IMR-90 (cell line): Measurements from ENCODE around the gene ZNF783. TPM values are rescaled to one million over a fixed set of nuclear protein-coding genes. Genes with fewer than 3 reads are reported as not detected.

Source experiments
- ATAC-seq: fragments of 200-7000 bp; cut with Tn5 transposase; 2 replicates; pipeline ENCODE4 v1.9.1; 2020; ENCODE audit warnings: low read depth, mild to moderate bottlenecking, moderate library complexity
- BruUV-seq: library from RNA; stranded (reverse); fragments of 400-500 nt; replicated peaks from 2 replicates; lab custom pipeline; 2021; lab: Mats Ljungman, UMichigan
- CTCF ChIA-PET: fragments of 300-600 bp; formaldehyde crosslinking; extraction: SDS; loops from one replicate; lab custom pipeline; 2021; ENCODE audit warnings: antibody characterized with exemption; lab: Yijun Ruan, JAX
- POLR2A ChIA-PET: fragments of 300-600 bp; sonication (Branson Sonifier 250); formaldehyde crosslinking; loops from one replicate; lab custom pipeline; 2022; ENCODE audit warnings: antibody characterized with exemption; ENCODE audit not compliant: unreplicated experiment; lab: Charles Lee
- DNase-seq: peaks from one replicate; pipeline ENCODE4 v3.0.0; 2013
- H2AFZ ChIP-seq: replicated peaks from 2 replicates; pipeline ENCODE3; 2013; ENCODE audit warnings: low read length, mild to moderate bottlenecking; ENCODE audit not compliant: poor library complexity
- H2AK5ac ChIP-seq: 2 replicates; pipeline ENCODE4 v1.6.1; 2013; ENCODE audit warnings: low read depth, low read length, inconsistent platforms
- H2AK9ac ChIP-seq: replicated peaks from 2 replicates; pipeline ENCODE3; 2013; ENCODE audit warnings: mild to moderate bottlenecking, low read depth, low read length, moderate library complexity; ENCODE audit not compliant: poor library complexity
- H2BK120ac ChIP-seq: 2 replicates; pipeline ENCODE4 v1.6.1; 2013; ENCODE audit warnings: low read depth, low read length, inconsistent platforms
- H2BK15ac ChIP-seq: 3 replicates; pipeline ENCODE4 v1.6.1; 2013; ENCODE audit warnings: low read depth, low read length, inconsistent platforms
- H2BK20ac ChIP-seq: 2 replicates; pipeline ENCODE4 v1.6.1; 2013; ENCODE audit warnings: low read depth, mild to moderate bottlenecking, inconsistent platforms, low read length, moderate library complexity
- H2BK5ac ChIP-seq: 2 replicates; pipeline ENCODE4 v1.6.1; 2013; ENCODE audit warnings: mild to moderate bottlenecking, low read depth, low read length, inconsistent platforms; ENCODE audit not compliant: poor library complexity, severe bottlenecking
- H3K14ac ChIP-seq: replicated peaks from 2 replicates; pipeline ENCODE4 v1.6.1; 2013; ENCODE audit warnings: low read depth, low read length, inconsistent platforms
- H3K18ac ChIP-seq: 2 replicates; pipeline ENCODE4 v1.6.1; 2013; ENCODE audit warnings: low read depth, low read length, control low read depth
- H3K23ac ChIP-seq: 2 replicates; pipeline ENCODE4 v1.6.1; 2013; ENCODE audit warnings: low read depth, low read length, inconsistent platforms
- H3K27ac ChIP-seq: 2 replicates; pipeline ENCODE4 v1.5.1; 2013; ENCODE audit warnings: mild to moderate bottlenecking, control low read depth, low read length; ENCODE audit not compliant: insufficient read depth
- H3K27me3 ChIP-seq: 2 replicates; pipeline ENCODE4 v1.6.1; 2013; ENCODE audit warnings: low read length; ENCODE audit not compliant: control insufficient read depth, insufficient read depth
- H3K36me3 ChIP-seq: 2 replicates; pipeline ENCODE4 v1.6.1; 2013; ENCODE audit warnings: low read length, mixed read lengths; ENCODE audit not compliant: control insufficient read depth, insufficient read depth
- H3K4ac ChIP-seq: 2 replicates; pipeline ENCODE4 v1.6.1; 2013; ENCODE audit warnings: low read depth, low read length, inconsistent platforms
- H3K4me1 ChIP-seq: 2 replicates; pipeline ENCODE4 v1.6.1; 2013; ENCODE audit warnings: low read length, mixed read lengths; ENCODE audit not compliant: control insufficient read depth, insufficient read depth
- H3K4me2 ChIP-seq: 2 replicates; pipeline ENCODE4 v1.6.1; 2013; ENCODE audit warnings: low read depth, mild to moderate bottlenecking, control low read depth, low read length, moderate library complexity
- H3K4me3 ChIP-seq: 2 replicates; pipeline ENCODE4 v1.5.1; 2013; ENCODE audit warnings: low read depth, mild to moderate bottlenecking, control low read depth, low read length, moderate library complexity; ENCODE audit not compliant: insufficient read depth
- H3K56ac ChIP-seq: 2 replicates; pipeline ENCODE4 v1.6.1; 2013; ENCODE audit warnings: low read length, inconsistent platforms; ENCODE audit not compliant: insufficient read depth; ENCODE audit errors: extremely low read depth
- H3K79me1 ChIP-seq, 2 experiments: 2 replicates each; pipeline ENCODE4 v1.6.1; 2013; ENCODE audit warnings: low read length in 2 of 2, inconsistent platforms in 1 of 2, low read depth in 1 of 2
- H3K9ac ChIP-seq: 2 replicates; pipeline ENCODE4 v1.6.1; 2013; ENCODE audit warnings: low read depth, low read length, control low read depth
- H3K9me1 ChIP-seq: 2 replicates; pipeline ENCODE4 v1.6.1; 2013; ENCODE audit warnings: low read length, inconsistent platforms; ENCODE audit not compliant: insufficient read depth
- H3K9me3 ChIP-seq: 2 replicates; pipeline ENCODE4 v1.6.1; 2013; ENCODE audit warnings: low read length; ENCODE audit not compliant: control insufficient read depth, insufficient read depth
- H4K20me1 ChIP-seq: 2 replicates; pipeline ENCODE4 v1.6.1; 2013; ENCODE audit warnings: low read length, inconsistent platforms; ENCODE audit not compliant: insufficient read depth
- H4K5ac ChIP-seq: 2 replicates; pipeline ENCODE4 v1.6.1; 2013; ENCODE audit warnings: mild to moderate bottlenecking, low read depth, low read length, control low read depth
- H4K8ac ChIP-seq, 2 experiments: 2 replicates each; pipeline ENCODE4 v1.6.1; 2013; ENCODE audit warnings: low read depth in 2 of 2, low read length in 2 of 2, control low read depth in 1 of 2, inconsistent platforms in 1 of 2
- H4K91ac ChIP-seq: 2 replicates; pipeline ENCODE4 v1.6.1; 2013; ENCODE audit warnings: low read depth, low read length, inconsistent platforms; ENCODE audit not compliant: insufficient read depth
- BHLHE40 ChIP-seq: fragments of 150-350 bp; IDR thresholded peaks from 2 replicates; pipeline ENCODE4 v1.6.1; 2016; ENCODE audit warnings: mild to moderate bottlenecking, low read depth, low read length
- CEBPB ChIP-seq: IDR thresholded peaks from 2 replicates; pipeline ENCODE4 v1.6.1; 2012; ENCODE audit warnings: low read depth, low read length, improper control_type of control experiment
- CHD1 ChIP-seq: IDR thresholded peaks from 2 replicates; pipeline ENCODE4 v1.6.1; 2012; ENCODE audit warnings: low read depth, low read length, improper control_type of control experiment
- CTCF ChIP-seq: conservative IDR thresholded peaks from 2 replicates; pipeline ENCODE4 v1.5.1; 2012; ENCODE audit warnings: mild to moderate bottlenecking, low read depth, low read length, improper control_type of control experiment
- ELK1 ChIP-seq: fragments of 150-350 bp; IDR thresholded peaks from 2 replicates; pipeline ENCODE4 v1.6.1; 2016; ENCODE audit warnings: low read depth, mild to moderate bottlenecking, low read length, moderate library complexity, borderline replicate concordance
- FOS ChIP-seq: fragments of 150-350 bp; IDR thresholded peaks from 2 replicates; pipeline ENCODE4 v1.6.1; 2016; ENCODE audit warnings: low read depth, low read length
- MAFK ChIP-seq: IDR thresholded peaks from 2 replicates; pipeline ENCODE4 v1.6.1; 2012; ENCODE audit warnings: low read depth, low read length, improper control_type of control experiment
- MAZ ChIP-seq: IDR thresholded peaks from 2 replicates; pipeline ENCODE4 v1.6.1; 2012; ENCODE audit warnings: low read depth, mild to moderate bottlenecking, low read length, improper control_type of control experiment, moderate library complexity, borderline replicate concordance
- MXI1 ChIP-seq: IDR thresholded peaks from 2 replicates; pipeline ENCODE4 v1.6.1; 2012; ENCODE audit warnings: low read depth, mild to moderate bottlenecking, low read length, moderate library complexity, borderline replicate concordance
- RAD21 ChIP-seq: IDR thresholded peaks from 2 replicates; pipeline ENCODE4 v1.6.1; 2012; ENCODE audit warnings: low read length, improper control_type of control experiment
- RCOR1 ChIP-seq: IDR thresholded peaks from 2 replicates; pipeline ENCODE4 v1.6.1; 2012; ENCODE audit warnings: mild to moderate bottlenecking, low read length, improper control_type of control experiment; ENCODE audit not compliant: insufficient replicate concordance
- WGBS, 2 experiments: methylation state at CpG; one replicate each; pipeline versions ENCODE4 v1.1.5 to v1.1.7; 2013; ENCODE audit warnings: missing lambda C conversion rate in 2 of 2; ENCODE audit not compliant: insufficient read length in 1 of 2; ENCODE audit errors: extremely low coverage in 2 of 2; 5-methylcytosine and 5-hydroxymethylcytosine counted together
- dilution Hi-C: fragments of 300-500 bp; cut with HindIII; formaldehyde crosslinking; loops from one replicate; pipeline ENCODE4 v1.14.3; 2018; ENCODE audit warnings: low sequenced_read_pairs; ENCODE audit not compliant: unreplicated experiment
- in situ Hi-C: fragments of 300-500 bp; cut with MboI; formaldehyde crosslinking; loops from 3 replicates; pipeline ENCODE4 v1.14.3; 2019; ENCODE audit warnings: low sequenced_read_pairs, inconsistent platforms, mixed read lengths
- intact Hi-C: fragments of 100-400 bp; cut with micrococcal nuclease; formaldehyde crosslinking; loops from 2 replicates; pipeline ENCODE4 v1.10.0; 2022
- polyA plus RNA-seq, 3 experiments: library from polyadenylated mRNA; depleted of rRNA; stranded (reverse); fragments of >200 nt; gene quantifications; 2 replicates each; pipeline ENCODE4 v1.2.3, GENCODE V29; 2012; ENCODE audit warnings: low replicate concordance in 1 of 3
- total RNA-seq: library from RNA; depleted of rRNA; stranded (reverse); fragments of >200 nt; gene quantifications from 2 replicates; pipeline ENCODE4 v1.2.3, GENCODE V29; 2012

Gene ZNF783
- total and polyA plus RNA-seq, 2 of the 4 experiments (the other 2 are of a cell fraction): 2.3 to 7.2 TPM

GRCh38 chr7:149253665-149254064 lies 8.3 kb upstream of the ZNF783 start:
- no peak overlapping the region for H4K5ac ChIP-seq
- no peak overlapping the region for H2AK5ac ChIP-seq
- no peak overlapping the region for H4K8ac ChIP-seq
- in situ Hi-C loops (no loop called here), dilution Hi-C loops (no loop called here), intact Hi-C loops (no loop called here)
- H2AK9ac ChIP-seq: no peak overlapping the region
- peaks cover 6% of the 10 kb centered on the region; the same call in 1 of the 2 replicates for H4K20me1 ChIP-seq
- H3K4me2 ChIP-seq: no peak overlapping the region
- H3K4ac ChIP-seq: no peak overlapping the region
- H3K9ac ChIP-seq: no peak overlapping the region
- H3K9me1 ChIP-seq: peaks cover 11% of the 10 kb centered on the region; the same call in 1 of the 2 replicates
- ChIA-PET CTCF (interaction anchor here (1.8 kb wide), 1 partner anchor 8 kb away, joined by 9 read pairs; the partner anchor contains the start of gene ZNF783), POLR2A (no interaction called here)
- ATAC-seq (no peak), DNase-seq (no peak)
- H4K91ac ChIP-seq: no peak overlapping the region
- no peak overlapping the region for H2BK15ac ChIP-seq
- no peak overlapping the region for H2AFZ ChIP-seq
- no peaks in the 10 kb centered on the region for H3K9me3 ChIP-seq
- H3K56ac ChIP-seq: no peak overlapping the region
- no peak overlapping the region for H3K23ac ChIP-seq
- H3K4me1 ChIP-seq: peaks cover 3% of the 10 kb centered on the region
- no peak overlapping the region for H2BK5ac ChIP-seq
- H3K18ac ChIP-seq: no peak overlapping the region
- H3K27me3 ChIP-seq: no peaks in the 10 kb centered on the region
- 100% methylated on average over 1 of the region's 7 CpGs; no CpG with 5 or more reads in 1 of the 2 experiments for WGBS, 2 experiments
- H3K4me3 ChIP-seq: no peak overlapping the region
- BruUV-seq: no TSS peak
- peaks cover 12 to 16% of the 10 kb centered on the region in 2 experiments; a peak in 3 of 4 replicates for H3K79me1 ChIP-seq
- no peak overlapping the region for H2BK120ac ChIP-seq
- no peak overlapping the region for H3K27ac ChIP-seq
- no peak overlapping the region for H3K14ac ChIP-seq
- peaks cover 43% of the 10 kb centered on the region for H3K36me3 ChIP-seq
- no peak overlapping the region for H2BK20ac ChIP-seq
- TF ChIP-seq CHD1: no peak
- TF ChIP-seq CTCF: no peak
- no peak for TF ChIP-seq MAFK
- TF ChIP-seq MXI1: no peak
- no peak for TF ChIP-seq BHLHE40
- no peak for TF ChIP-seq FOS
- no peak for TF ChIP-seq ELK1
- no peak for TF ChIP-seq RCOR1
- no peak for TF ChIP-seq RAD21
- TF ChIP-seq MAZ: no peak
- TF ChIP-seq CEBPB: no peak
